ENCODE data around the gene ATAD5.
"Not testable (repeated sequence)": the region's sequence is repeated elsewhere in the genome, so short reads cannot be mapped to it uniquely, and the experiment has no call there.

ATAD5 gene

DNA sequence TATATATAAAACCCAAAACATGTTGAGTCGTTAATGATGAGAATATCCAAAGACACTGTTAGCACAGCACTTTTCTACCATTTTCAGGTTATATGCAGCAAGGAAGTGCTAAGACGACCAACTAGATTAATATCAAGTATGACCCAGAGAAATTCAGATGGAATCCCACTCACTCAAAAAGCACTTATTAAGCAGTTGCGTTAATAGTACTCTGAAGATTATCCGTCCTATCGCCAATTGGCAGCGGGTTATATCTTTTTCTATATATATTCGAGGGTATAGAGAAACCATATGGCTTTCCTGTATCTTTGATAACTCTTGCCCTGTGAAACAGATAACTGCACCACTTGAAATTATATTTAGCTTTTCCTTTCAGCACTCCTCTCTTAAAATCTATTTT, 8.3 kb upstream of the ATAD5 start:
- no peak for DNase-seq

DNA sequence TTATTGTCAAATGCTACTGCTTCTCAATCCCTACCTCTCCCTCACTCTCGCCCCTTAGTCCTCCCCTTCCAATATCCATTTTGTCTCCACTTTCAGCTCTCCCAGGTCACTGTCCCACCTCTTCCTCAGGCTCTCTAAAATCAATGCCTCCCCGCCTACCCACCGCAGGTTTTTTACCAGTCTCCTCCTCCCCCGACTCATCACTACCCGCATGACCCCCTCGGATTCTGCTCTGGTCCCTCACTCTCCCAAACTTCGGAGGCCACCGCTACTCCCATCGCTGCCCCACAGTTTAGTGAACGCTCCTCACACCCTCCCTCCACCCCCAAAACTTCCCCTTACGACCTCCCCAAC, 7.8 kb upstream of the ATAD5 start:
- DNase-seq, result peak; percentile 24

DNA sequence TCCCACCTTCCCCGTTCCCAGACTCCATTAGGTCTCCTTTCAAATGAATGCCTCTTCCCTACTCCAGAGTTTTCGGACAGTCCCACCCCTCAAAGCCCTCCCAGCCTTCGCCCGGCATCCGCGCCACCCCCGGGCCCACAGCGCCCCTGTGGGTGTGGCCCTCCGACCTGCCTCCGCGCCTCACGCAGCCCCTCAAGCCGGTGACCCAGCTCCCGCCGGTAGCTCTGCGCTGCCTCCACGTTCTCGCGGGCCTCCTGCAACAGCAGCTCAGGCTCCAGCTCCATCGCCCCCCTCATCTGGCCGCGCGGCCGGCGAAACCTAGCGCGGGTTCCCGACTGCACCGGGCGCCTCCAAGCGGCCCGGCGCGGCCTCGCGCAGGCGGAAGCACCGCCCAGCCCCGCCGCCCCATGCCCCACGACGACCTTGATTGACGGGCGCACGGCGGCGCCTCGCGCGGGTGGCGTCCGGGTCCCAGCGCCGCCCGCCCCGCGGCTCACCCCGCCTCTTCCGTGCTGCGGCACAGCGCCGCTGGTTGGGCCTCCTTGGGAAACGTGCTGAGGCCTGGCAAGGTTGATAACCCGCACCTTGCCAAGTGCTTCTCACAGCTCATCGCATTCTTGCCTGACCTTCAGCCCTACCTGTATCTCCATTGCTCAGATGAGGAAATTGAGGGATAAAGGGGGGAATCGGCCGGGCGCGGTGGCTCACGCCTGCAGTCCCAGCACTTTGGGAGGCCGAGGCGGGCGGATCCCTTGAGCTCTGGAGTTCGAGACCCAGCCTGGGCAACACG, 7.2 kb upstream of the ATAD5 start, which contains the start of gene CRLF3:
Gene CRLF3 (minus strand): TSS at position 337 of the 790 bp plus-strand sequence. CDS start 41 bp downstream, at position 296.
- DNase-seq, result peak; percentile 90

DNA sequence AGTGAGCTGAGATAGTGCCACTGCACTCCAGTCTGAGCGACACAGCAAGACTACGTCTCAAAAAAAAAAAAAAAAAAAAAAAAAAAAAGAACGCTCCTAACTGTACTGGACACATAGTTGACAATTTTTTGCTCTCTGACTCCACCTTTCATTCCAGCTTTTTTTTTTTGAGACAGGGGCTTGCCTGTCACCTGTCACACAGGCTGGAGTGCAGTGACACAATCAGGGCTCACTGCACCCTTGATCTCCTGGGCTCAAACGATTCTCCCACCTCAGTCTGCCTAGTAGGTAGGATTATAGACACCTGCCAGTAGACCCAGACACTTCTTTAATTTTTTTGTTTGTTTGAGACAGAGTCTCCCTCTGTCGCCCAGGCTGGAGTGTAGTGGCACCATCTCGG, 4.7 kb upstream of the ATAD5 start:
- no peak for DNase-seq

DNA sequence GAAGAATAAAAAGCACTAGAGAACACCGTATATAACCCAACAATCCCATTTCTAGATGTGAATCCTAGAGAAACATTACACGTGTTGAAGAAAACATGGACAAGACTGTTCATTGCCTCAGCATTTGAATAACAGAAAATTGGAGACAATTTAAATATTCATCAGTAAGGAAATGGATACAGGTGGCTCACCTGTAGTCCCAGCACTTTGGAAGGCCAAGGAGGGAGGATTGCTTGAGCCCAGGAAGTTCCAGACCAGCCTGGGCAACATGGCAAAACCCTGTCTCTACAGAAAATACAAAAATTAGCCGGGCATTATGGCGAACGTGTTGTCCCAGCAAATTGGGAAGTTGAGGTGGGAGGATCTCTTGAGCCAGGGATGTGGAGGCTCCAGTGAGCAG, 2.7 kb upstream of the ATAD5 start:
- no peak for DNase-seq

GRCh38 chr17:30831257-30831656, 509 bp upstream of the ATAD5 start:
- DNase-seq, result no peak

DNA sequence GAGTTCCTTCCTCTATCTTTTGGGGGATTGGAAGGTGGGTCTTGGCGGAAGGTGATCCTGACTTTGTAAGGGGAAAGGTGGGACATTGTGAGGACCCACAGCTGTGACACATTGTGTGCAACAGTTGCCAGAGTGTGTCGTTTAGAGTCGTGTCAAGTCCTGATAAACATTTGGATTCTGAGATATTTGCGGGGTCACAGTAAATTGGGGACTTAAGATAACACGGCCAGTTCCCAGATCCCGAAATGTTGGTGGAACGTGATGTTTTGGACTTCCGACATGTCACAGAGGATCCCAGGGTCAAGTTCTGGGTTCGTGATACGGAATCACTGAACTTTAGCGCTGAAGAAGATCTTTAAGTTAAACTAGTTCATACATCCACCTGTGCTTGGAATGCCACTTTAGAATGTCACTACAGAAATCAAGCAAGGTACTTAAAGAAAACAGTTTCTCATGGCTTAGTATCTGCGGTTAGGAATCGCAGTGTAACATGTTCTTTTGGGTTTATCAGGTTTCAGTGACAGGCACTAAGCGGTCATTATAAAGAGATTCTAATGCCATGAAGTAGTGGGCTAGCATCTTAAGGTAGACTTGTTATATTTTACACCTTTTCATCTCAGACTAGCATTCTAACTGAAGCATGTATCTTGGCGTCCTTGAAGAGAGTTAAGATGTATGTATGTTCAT, 815 bp downstream of the ATAD5 start:
- no peak for DNase-seq

GRCh38 chr17:30838202-30838807, 6.5 kb downstream of the ATAD5 start:
- no peak for DNase-seq

DNA sequence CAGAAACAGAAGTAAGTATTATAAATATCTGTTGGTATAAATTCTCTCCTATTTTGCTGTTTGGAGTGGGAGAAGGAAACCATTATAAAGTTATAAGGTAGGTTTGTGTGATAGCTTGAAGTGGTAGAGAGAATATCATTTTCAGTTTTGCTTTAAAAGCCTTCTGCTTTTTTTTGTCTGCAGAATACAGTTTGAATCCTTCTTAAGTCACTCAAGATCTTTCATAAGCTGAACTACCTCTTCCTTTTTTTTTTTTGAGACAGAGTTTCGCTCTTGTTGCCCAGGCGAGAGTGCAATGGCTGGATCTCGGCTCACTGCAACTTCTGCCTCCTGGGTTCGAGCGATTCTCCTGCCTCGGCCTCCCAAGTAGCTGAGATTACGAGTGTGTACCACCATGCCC, 9.0 kb downstream of the ATAD5 start:
- DNase-seq, result no peak

- DNase-seq, result no peak
Observed at GRCh38 chr17:30848021-30848420, 16.3 kb downstream of the ATAD5 start.

GRCh38 chr17:30854146-30854545, 22.4 kb downstream of the ATAD5 start:
- no peak for DNase-seq

GRCh38 chr17:30858556-30859250, 26.9 kb downstream of the ATAD5 start:
- DNase-seq, result no peak

GRCh38 chr17:30864636-30865035, 32.9 kb downstream of the ATAD5 start:
- DNase-seq, result no peak

DNA sequence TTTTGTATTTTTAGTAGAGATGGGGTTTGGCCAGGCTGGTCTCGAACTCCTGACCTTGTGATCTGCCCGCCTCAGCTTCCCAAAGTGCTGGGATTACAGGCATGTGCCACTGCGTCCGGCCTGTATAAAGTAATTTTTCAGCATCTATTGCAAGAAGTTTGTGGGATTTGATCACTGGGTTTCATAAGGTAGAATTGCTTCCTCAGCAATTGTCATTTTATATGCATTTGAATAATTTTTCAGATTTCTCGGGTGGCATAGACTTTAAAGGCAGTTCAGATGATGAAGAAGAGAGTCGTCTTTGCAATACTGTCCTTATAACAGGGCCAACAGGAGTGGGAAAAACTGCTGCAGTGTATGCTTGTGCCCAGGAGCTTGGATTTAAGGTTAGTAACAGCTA, 37.2 kb downstream of the ATAD5 start:
- DNase-seq, result no peak

DNA sequence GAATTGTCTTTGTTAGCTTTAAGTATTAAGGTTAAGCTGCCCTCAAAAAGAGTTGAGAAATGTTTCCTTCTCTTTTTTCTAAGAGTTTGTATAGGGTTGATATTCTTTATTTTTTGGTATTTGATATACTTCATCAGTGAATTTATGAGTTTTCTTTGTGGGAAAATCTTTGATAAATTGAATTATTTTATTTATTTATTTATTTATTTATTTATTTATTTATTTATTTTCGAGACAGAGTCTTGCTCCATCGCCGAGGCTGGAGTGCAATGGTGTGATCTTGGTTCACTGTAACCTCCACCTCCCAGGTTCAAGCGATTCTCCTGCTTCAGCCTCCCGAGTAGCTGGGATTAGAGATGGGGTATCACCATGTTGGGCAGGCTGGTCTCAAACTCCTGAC, 54.4 kb downstream of the ATAD5 start:
- DNase-seq, result no peak

DNA sequence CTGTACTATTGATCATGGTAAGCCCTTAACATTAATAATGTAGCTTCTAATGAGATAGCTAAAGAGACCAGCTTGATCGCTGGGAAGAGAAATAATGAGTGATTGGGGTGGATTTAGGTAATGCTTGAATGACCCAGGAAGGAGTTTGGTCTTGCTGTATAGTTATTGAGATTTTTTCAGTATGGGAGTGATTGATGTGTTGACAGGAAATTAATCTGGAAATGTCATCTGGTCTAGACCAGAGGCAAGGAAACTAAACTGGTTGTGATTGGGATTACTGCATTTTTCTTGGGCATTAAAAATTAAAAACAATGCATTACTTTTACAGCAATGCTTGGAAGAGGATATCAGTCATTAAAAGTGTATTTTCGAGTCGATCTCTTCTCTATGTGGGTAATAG, 62.5 kb downstream of the ATAD5 start:
- DNase-seq, result no peak

DNA sequence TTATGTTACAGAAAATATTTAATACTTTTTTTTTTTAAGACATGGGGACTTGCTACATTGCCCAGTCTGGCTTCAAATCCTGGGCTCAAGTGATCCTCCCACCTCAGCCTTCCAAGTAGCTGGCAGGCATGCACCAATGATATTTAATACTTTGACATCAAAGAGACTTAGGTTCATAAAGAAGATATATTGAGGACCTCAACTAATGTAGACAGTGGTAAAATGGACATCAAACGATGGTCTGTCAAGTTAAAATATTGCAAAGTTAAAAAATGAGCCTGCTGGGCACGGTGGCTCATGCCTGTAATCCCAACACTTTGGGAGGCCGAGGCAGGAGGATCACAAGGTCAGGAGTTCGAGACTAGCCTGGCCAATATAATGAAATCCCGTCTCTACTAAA, 65.5 kb downstream of the ATAD5 start:
- DNase-seq, result no peak

GRCh38 chr17:30905742-30906100, 74.0 kb downstream of the ATAD5 start:
- DNase-seq, result peak; percentile 12

DNA sequence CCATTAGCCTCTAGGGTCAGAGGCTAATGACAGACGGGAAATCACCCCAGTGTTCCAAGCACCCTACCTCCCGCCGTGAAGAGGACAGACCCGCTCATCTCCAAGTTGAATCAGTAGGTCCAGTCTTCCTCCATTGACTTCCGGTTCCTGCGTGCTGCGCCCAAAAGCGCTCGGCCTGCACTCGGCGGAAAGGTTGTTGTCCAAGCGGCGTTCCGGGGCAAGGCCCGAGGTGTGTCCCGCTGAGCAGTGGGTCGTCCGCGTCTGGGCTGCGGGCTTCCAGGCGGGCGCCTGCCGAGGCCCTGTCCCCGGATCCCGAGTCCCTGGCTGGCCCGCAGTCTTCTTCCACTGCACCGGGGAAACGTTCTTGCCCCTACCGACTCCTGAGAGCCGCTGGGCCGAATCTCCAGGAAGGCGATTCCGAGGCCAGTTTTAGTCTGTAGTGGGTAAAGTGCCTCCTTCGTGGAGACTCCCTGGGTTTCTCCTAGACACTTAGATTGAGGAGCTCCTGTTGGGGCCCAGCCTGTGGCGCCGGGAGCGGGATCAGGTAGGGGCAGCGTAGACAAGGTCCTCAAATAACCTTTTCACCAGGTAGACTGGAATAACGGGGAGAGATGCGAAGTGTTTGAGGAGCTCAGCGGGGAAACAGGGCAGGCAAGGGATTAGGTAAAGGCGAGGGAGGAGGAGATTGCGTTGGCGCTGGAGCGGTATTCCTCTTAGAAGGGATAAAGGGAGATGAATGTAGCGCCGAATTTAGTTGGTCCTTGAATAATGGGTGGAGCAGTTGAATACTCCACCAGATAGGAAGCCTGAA, 74.5 kb downstream of the ATAD5 start, which contains the start of gene TEFM:
Gene TEFM (minus strand): TSS at position 138 of the 811 bp plus-strand sequence. CDS start 40 bp downstream, at position 98.
- DNase-seq, result peak; percentile 86

GRCh38 chr17:30908717-30909420, 77.1 kb downstream of the ATAD5 start:
- DNase-seq, result no peak

DNA sequence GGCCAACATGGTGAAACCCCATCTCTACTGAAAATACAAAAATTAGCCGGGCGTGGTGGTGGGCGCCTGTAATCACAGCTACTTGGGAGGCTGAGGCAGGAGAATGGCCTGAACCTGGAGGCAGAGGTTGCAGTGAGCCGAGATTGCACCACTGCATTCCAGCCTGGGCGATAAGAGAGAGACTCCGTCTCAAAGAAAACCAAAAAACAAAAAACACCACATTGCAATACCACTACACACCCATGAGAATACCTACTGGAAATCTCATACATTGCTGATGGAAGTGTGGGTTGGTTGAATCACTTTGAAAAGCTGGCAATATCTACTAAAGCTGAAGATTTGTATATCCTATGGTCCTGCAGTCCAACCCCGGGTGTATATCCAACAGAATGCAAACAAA, 78.4 kb downstream of the ATAD5 start:
- not testable (repeated sequence) for DNase-seq

DNA sequence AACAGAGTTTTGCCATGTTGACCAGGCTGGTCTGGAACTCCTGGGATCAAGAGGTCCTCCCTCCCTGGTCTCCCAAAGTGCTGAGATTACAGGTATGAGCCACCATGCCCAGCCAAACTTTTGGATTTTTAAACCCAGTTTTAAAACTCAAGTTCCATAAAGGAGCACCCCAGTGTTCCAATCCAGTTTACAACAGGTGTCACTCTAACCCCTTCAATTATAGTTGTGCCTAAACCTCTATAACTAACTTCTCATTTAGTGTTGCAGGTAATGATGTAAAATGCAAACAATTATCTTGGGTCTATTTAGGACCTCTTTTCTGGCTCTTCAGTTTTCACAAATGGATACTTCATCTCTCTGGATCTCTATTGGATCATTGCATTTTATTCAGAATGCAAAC, 82.2 kb downstream of the ATAD5 start:
- no peak for DNase-seq

Measured in stimulated activated CD4-positive, alpha-beta T cell treated with anti-CD3 and anti-CD28 coated beads, Interleukin-4, amount 100 ng/mL, for 1 hour (primary cell).